ENCODE measurements around the gene HTRA2.

Gene HTRA2

GRCh38 chr2:74507145-74507925, 22.4 kb upstream of the HTRA2 start, which contains the start of gene PCGF1:
TSS of gene PCGF1 (minus strand) at chr2:74507695. CDS start at chr2:74507668, 27 bp downstream.
- peak within 1 kb of the TSS; percentile 97 for H3K4me3 ChIP-seq (replicated peaks in 1 of 2; ENCODE audit: low read depth in 2 of 2, low read length in 2 of 2)
- DNase-seq (ENCODE audit: low read depth in 2 of 2): peak; percentile 98 to 99
- peak; percentile 30 for TF ChIP-seq CTCF (IDR thresholded peaks at IDR 0.05; ENCODE audit: low read depth, low read length)

- peak overlapping the region; percentile 97 for H3K4me3 ChIP-seq (replicated peaks in 1 of 2; ENCODE audit: low read depth in 2 of 2, low read length in 2 of 2)
- no peak for TF ChIP-seq CTCF (IDR thresholded peaks at IDR 0.05; ENCODE audit: low read depth, low read length)
- DNase-seq (ENCODE audit: low read depth in 2 of 2): peak; percentile 41 to 46
Observed at GRCh38 chr2:74507926-74508520, 21.7 kb upstream of the HTRA2 start.

GRCh38 chr2:74510272-74510671, 19.5 kb upstream of the HTRA2 start:
- no peak overlapping the region for H3K4me3 ChIP-seq (replicated peaks in 1 of 2; ENCODE audit: low read depth in 2 of 2, low read length in 2 of 2)
- no peak for TF ChIP-seq CTCF (IDR thresholded peaks at IDR 0.05; ENCODE audit: low read depth, low read length)

GRCh38 chr2:74511104-74511989, 18.4 kb upstream of the HTRA2 start:
- peak in 1 of 2 donors; percentile 34 for DNase-seq (ENCODE audit: low read depth in 2 of 2)
- no peak for TF ChIP-seq CTCF (IDR thresholded peaks at IDR 0.05; ENCODE audit: low read depth, low read length)
- H3K4me3 ChIP-seq (replicated peaks in 1 of 2; ENCODE audit: low read depth in 2 of 2, low read length in 2 of 2): no peak overlapping the region

More at GRCh38 chr2:74510272-74510671, 19.5 kb upstream of the HTRA2 start:
- DNase-seq (ENCODE audit: low read depth in 2 of 2): no peak

- H3K4me3 ChIP-seq (replicated peaks in 1 of 2; ENCODE audit: low read depth in 2 of 2, low read length in 2 of 2): no peak overlapping the region
- DNase-seq (ENCODE audit: low read depth in 2 of 2): no peak
- TF ChIP-seq CTCF (IDR thresholded peaks at IDR 0.05; ENCODE audit: low read depth, low read length): no peak
Observed at GRCh38 chr2:74512744-74513604, 16.8 kb upstream of the HTRA2 start.

Data from cardiac fibroblast (primary cell).